Central memory CD4-positive, alpha-beta T cell (primary cell): ENCODE results near the gene LOC101059915.
"Not testable (repeated sequence)": the region's sequence is repeated elsewhere in the genome, so short reads cannot be mapped to it uniquely, and the experiment has no call there.

ENCODE experiments used
- DNase-seq: peaks from one replicate; pipeline ENCODE4 v3.0.0; 2022

LOC101059915 gene

GRCh38 chrX:71676068-71676795 is 8.9 kb downstream of the LOC101059915 start:
- not testable (repeated sequence) for DNase-seq

GRCh38 chrX:71677195-71677594 is 9.8 kb downstream of the LOC101059915 start:
- not testable (repeated sequence) for DNase-seq

- no peak for DNase-seq
Measured at GRCh38 chrX:71679575-71680207, 12.3 kb downstream of the LOC101059915 start.

GRCh38 chrX:71696641-71697465 is 29.5 kb downstream of the LOC101059915 start:
- not testable (repeated sequence) for DNase-seq

GRCh38 chrX:71697466-71698298 is 30.3 kb downstream of the LOC101059915 start:
- DNase-seq: not testable (repeated sequence)

- DNase-seq: not testable (repeated sequence)
Measured at GRCh38 chrX:71698299-71699022, 31.1 kb downstream of the LOC101059915 start.

- not testable (repeated sequence) for DNase-seq
Measured at GRCh38 chrX:71699023-71699344, 31.6 kb downstream of the LOC101059915 start.

- DNase-seq: not testable (repeated sequence)
Measured at GRCh38 chrX:71702853-71703252, 35.5 kb downstream of the LOC101059915 start.

DNA sequence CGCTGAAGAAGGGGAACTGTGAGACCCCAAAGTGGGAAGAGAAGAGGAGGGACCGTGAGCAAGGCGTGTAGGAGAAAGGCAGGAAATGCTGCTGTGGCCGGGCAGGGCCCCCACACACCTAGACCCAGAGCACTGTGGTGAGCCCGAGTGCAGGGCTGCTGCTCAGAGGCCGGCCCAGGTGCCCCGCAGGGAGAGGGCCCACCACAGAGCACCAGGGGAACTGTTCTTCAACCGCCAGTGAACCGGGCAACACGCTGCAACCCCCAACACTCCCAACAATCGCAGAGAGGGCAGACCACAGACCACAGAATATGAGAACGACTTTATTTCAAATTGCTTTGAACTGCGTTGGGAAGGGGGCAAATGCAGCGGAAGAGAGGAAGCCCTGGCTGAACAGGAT is 46.7 kb downstream of the LOC101059915 start:
- not testable (repeated sequence) for DNase-seq

DNA sequence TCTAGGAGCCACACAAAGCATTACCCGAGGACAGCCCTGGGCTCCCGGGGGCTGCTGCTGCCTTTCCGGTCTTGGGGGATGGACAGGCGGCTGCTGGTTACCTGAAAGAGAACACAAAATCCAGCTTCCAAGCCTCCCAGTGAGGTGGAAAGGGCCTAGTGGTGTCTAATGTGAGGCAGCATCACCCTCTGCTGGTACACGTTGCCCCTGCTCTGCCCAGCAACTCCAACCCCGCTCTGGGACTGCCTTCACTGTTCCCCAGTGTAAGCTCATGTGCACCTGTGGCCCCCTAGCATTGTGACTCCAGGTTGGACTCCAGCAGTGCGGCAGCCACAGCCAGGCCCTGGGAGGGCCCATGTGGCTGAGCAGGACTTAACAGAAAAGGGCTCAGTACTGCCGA is 48.2 kb downstream of the LOC101059915 start:
- DNase-seq: not testable (repeated sequence)

GRCh38 chrX:71716323-71716722 is 49.0 kb downstream of the LOC101059915 start:
- DNase-seq: not testable (repeated sequence)

GRCh38 chrX:71718185-71718584 is 50.8 kb downstream of the LOC101059915 start, which contains the start of gene CXorf49:
CXorf49 (minus strand) TSS chrX:71718285; CDS start chrX:71718151, 134 bp downstream.
- not testable (repeated sequence) for DNase-seq

- not testable (repeated sequence) for DNase-seq
Measured at GRCh38 chrX:71719195-71719594, 51.8 kb downstream of the LOC101059915 start.

DNA sequence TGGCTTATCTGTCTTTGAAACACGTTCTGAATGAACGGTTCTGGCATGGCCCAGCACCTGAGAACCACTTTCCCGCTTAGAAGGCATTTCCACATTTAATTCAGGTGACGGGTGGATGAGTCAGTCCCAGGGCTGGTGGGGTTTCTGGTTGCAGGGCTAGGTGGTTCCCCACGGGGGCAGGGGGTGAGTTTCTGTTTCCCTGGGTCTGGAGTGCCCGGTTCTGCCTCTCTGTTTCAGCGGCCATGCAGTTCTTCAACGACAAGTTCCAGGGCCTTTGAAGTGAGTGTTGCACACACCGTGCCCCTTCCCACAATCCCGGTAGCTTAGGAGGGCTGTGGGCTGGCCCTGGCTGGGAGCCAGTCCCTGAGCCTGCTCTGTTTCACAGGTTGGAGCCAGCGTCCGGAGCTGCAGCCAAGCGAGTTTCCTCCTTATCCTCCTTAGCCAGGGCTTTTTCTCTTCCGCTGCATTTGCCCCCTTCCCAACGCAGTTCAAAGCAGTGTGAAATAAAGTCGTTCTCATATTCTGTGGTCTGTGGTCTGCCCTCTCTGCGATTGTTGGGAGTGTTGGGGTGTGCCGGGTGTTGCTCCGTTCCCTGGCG is 53.0 kb downstream of the LOC101059915 start:
- not testable (repeated sequence) for DNase-seq
